NCI-H2171 treated with DMSO at 0.1 percent for 48 hours (cell line): ENCODE measurements around the gene RBCK1.
"Not testable (repeated sequence)": the region's sequence is repeated elsewhere in the genome, so short reads cannot be mapped to it uniquely, and the experiment has no call there.

Source experiments
- DNase-seq: peaks from one replicate; lab custom pipeline; 2025; lab: John Stamatoyannopoulos, UW

RBCK1 gene

DNA sequence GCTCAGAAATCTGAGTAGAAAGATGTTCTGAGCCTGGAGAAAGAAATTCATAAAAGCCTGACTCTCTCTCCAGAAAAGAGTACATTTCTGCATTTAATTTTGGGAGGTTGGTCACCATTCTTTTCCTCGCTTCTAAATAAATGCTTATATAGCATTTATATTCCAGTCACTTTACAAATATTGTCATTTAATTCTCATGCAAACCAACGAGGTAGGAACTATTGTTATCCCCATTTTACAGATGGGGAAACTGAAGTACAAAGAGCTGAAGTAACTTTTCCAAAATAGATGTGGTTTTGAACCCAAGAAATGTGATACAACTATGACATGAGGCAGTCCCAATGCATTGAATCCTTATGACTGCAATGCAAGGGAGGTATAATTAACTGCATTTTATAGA is 32.0 kb upstream of the RBCK1 start:
- DNase-seq = no peak

DNA sequence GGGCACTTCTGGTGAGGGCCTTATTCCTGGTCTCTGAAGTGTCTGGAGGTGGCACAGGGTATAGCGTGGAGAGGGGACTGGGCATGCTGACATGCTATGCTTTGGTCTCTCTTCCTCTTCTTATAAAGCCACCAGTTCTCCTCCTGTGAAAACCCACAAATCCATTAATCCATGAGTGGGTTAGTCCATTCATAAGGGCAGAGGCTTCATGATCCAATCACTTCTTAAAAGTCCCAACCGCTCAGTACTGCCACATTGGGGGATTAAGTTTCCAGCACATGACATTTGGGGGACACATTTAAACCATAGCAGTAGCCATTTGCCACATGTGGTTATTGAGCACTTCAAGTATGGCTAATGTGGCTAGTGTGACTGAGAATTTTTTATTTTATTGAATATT is 31.3 kb upstream of the RBCK1 start:
- no peak for DNase-seq

DNA sequence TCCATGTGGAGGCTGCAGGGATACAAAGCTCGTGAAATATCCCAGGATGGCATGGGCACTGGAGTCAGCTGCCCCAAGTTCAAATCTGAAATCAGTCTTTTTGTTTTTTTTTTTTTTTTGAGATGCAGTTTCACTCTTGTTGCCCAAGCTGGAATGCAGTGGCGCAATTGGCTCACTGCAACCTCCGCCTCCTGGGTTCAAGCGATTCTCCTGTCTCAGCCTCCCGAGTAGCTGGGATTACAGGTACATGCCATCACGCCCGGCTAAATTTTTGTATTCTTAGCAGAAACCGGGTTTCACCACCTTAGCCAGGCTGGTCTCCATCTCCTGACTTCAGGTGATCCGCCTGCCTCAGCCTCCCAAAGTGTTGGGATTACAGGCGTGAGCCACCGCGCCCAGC is 30.5 kb upstream of the RBCK1 start:
- not testable (repeated sequence) for DNase-seq

DNA sequence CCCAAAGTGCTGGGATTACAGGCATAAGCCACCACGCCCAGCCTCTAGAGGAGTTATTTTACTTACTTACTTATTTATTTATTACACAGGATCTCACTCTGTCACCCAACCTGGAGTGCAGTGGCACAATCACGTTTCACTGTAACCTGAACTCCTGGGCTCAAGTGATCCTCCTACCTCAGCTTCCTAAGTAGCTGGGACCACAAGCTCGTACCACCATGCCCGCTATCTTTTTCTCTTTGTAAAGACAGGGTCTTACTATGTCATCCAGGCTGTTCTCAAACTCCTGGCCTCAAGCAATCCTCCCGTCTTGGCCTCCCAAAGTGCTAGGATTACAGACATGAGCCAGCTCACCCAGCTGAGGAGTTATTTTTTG is 29.1 kb upstream of the RBCK1 start:
- DNase-seq = peak; percentile 63

DNA sequence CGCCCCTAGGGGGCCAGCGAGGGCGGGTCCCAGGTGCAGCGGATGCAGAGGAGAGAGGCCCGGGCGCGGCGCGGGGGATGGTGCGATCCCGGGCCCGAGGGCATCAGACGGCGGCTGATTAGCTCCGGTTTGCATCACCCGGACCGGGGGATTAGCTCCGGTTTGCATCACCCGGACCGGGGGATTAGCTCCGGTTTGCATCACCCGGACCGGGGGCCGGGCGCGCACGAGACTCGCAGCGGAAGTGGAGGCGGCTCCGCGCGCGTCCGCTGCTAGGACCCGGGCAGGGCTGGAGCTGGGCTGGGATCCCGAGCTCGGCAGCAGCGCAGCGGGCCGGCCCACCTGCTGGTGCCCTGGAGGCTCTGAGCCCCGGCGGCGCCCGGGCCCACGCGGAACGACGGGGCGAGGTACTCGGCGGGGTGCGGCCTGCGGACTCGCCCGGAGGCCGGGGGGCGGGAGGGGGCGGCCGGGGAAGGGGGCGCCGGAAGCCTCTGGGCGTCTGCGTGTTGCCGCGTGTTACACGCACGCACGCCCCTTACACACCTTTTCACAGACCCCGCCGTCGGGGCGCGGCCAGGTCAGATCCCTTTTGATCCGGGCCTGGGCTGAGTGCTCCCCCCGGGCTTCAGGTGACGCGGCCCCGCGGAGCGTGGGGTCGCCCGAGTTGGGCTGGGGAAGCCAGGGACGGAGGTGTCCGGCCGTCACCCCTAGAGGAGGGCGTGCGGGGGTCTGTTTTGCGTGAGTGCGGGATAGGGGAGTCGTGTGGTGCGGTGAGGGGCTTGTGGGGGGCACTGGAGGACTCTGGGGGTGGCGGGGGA is 27.1 kb upstream of the RBCK1 start:
- peak; percentile 68 for DNase-seq

DNA sequence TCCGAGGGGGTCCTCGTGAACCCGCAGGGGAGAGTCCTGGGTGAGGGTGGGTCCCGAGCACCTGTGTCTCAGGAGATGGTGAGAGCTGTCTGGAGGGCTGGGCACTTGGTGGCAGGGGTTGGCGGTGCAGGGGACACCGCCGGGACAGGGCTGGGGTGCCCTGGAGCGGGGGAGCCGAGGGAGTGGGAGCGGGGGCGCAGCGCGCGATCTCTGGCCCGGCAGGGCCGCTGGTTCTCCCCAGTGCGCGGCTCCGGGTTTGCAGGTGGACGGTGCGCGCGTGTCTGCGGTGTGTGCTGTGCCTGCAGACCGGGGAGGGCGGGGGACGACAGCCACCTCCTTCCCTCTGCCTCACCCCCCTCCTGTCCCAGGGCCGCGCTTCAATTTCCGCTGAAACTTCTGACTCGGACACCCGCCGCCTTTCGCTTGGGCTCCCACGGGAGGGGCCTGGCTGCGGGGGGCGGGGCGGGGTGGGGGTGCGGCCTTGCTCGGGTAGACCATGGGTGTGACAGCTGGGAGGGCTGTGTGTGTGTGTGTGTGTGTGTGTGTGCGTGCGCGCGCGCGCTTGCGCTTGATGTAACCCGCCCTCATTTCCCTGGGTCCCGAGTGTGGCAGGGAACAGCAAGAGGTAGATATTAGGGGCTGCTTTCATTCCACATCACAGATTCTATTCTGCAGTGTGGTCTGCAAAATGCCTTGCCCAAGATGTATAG is 26.4 kb upstream of the RBCK1 start:
- DNase-seq = peak; percentile 85

DNA sequence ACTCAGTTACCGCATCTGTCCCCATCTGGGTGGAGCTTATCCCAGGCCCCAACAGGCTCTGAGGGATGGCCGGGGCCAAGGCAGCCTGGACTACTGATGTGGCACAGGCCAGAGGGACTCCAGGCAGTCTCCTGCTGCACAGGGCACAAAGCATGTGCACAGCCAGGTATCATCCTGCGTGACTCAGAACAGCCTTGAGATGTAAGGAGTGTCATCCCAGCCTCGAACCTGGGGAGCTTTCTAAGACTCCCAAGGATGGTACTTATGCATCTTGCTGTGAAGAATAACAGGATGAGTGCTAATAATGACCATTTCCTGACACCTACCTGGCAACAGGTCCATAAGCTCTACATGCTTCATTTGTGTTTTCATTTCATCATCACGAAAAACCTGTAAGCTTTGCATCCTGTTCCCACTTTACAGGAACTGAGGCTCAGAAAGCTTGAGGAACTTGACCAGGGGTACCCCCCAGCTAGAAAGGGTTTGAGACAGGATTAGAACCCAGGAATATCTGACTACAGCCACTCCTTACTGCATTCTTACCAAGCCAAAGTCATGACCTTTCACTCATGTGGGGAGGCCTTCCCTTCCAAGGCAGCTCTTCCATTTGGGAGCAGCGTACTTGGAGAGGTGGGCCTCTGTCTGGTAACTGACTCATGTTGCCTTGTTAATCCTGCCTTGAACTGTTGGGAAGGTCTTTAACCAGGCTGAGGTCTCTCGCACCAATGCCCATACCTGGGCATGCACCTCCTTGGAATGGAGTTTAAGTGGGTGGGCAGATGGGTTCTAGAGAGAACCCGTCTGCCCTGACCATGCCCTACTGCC is 25.6 kb upstream of the RBCK1 start:
- no peak for DNase-seq

DNA sequence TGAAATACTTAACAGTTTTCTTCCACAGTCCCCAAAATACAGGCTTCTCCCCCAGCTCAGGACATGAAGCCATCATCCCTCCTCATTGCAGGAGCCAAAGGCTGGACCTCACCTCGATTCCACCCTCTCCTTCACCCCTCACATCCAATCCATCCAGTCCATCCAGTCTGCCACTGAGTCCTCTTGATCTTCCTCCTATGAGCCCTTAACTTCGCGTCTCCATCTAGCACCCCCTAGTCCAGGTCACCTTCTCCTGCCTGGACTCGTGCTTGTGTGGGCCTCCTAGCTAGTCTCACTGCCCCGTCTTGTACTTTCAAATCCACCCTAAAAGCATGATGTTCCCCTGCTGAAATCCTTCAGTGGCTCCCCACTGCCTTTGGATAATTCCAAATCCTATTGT is 24.2 kb upstream of the RBCK1 start:
- no peak for DNase-seq

DNA sequence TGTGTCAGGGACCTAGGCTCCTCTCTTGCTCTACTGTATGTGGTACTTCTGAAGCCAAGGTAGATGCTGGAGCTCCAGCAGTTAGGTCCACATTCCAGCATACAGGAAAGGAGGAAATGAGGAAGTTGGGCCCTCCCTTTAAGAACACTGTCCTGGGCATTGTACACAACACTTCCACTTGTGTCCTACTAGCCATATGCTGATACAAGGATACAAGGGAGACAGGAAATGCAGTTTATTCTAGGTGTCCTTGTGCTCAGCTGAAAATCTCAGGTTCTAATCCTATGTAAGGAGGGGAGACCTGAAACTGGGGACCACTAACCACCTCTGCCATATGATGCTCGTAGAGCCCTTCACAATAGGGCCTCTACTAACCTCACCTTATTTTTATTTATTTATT is 23.4 kb upstream of the RBCK1 start:
- DNase-seq = no peak

DNA sequence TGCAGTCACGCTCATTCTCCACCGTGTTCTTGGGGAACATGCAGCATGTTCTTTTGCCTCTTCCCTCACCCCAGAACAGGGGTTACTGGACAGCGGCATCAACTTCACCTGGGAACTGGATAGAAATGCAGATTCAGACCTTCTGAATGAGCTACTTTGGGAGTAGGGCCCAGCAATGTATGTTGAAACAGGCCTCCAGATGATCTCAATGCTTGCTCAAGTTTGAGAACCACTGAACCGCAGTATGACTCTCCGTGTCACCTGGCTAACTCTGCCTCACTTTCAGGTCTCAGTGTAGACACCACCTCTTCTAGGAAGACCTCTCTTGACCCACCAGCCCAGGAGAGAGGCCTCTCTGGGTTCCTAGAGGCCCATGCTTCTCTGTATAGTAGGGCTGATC is 22.7 kb upstream of the RBCK1 start:
- DNase-seq = no peak

DNA sequence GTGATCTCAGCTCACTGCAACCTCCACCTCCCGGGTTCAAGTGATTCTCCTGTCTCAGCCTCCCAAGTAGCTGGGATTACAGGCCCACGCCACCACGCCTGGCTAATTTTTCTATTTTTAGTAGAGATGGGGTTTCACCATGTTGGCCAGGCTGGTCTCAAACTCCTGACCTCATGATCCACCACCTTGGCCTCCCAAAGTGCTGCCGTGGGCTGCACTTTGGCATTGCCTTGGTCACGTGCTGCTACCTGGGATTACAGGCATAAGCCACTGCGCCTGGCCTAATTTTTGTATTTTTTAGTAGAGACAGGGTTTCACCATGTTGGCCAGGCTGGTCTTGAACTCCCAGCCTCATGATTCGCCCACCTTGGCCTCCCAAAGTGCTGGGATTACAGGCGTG is 21.5 kb upstream of the RBCK1 start:
- DNase-seq = not testable (repeated sequence)

DNA sequence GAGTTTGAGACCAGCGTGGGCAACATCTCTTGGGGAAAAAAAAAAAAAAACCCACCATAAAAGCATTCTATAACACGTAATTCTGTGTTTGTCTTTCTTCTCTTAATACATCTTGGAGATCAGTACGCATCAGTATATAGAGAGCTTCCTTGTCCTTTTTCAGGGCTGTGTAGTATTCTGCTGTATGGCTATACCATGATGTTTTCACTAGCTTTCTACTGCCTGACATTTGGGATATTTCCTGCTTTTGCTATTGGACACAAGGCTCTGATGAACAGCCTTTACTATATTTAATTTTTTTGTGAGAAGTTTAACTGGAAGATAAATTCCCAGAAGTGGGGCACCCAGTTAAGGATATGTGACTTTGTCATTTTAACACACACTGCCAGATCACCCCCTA is 20.6 kb upstream of the RBCK1 start:
- DNase-seq = no peak

DNA sequence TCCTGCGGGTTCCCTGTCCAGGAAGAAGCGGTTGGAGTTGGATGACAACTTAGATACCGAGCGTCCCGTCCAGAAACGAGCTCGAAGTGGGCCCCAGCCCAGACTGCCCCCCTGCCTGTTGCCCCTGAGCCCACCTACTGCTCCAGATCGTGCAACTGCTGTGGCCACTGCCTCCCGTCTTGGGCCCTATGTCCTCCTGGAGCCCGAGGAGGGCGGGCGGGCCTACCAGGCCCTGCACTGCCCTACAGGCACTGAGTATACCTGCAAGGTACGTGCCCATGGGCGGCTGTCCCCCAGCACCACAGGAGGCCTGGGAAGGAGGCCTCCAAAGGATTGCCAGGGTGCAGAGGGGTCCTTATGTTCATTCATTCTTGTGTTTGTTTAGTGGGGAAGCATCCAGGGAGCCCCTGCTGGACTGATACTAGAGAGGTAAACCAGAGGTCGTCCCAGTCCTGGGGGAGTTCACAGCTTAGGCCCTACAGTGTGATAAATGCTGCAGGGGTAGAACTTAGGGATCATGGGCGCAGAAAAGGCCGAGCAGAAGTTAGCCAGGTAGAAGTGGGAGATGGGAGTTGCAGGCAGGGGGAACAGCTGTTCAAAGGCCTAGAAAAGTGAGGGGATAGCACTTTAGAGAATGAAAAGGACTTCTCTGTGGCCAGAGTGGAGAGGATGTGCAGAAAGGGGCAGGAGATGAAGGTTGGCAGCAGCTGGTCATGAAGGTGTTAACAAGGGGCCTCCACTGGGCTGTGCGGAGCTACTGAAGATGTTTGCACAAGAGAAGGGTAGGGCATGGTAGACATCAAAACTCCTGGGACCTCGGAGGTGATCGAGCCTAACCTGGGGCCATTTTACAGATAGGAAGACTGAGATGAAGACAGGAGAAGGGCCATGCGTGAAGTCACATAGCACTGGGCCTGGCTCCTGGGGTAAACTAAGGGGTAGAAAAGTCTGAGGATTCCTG is 19.8 kb upstream of the RBCK1 start:
- DNase-seq = no peak

DNA sequence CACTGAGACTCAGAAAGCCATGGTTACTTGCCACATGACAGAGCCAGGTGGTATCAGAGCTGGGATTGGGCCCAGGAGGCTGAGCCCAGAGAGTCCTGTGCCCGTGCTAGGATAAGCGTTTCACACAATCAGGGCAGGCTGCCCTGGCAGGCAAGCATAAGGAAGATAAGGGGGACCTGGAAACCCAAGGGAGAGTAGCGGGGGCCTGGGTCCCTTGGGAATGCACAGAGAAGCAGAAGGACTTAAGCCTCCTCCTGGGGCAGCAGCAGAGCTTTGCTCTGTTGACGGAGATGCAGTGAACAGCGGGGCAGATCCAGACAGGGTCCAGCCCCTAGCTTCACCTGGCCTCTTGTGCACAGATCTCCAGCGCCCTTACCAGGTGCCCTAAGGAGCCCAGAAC is 18.9 kb upstream of the RBCK1 start:
- DNase-seq = peak; percentile 32

DNA sequence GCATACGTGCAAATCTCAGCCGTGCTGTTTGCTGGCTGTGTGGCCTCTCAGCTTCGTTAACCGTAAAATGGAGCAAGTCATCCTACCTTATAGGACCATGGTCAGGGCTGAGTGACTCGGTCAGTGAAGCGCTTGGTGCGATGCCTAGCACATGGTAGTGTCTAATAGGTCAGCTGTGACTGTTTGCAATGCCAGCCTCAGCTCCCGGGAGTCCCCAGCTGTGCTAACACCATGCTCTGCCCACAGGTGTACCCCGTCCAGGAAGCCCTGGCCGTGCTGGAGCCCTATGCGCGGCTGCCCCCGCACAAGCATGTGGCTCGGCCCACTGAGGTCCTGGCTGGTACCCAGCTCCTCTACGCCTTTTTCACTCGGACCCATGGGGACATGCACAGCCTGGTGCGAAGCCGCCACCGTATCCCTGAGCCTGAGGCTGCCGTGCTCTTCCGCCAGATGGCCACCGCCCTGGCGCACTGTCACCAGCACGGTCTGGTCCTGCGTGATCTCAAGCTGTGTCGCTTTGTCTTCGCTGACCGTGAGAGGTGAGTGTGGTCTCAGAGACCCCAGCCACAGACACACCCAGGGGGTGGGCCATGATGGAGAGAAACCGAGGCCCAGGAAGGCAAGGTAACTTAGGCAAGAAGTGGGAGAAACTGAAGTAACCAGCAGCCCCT is 16.9 kb upstream of the RBCK1 start:
- DNase-seq = no peak

DNA sequence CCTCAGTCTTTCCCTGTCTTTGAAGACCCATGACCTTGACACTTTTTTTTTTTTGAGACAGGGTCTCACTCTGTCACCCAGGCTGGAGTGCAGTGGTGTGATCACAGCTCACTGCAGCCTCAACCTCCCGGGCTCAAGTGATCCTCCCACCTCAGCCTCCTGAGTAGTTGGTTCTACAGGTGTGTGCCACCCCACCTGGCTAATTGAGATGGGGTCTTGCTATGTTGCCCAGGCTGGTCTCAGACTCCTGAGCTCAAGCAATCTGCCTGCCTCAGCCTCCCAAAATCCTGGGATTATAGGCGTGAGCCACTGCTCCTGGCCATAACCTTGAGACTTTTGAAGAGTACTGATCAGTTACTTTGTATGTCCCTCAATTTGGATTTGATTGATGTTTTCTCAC is 14.8 kb upstream of the RBCK1 start:
- DNase-seq = not testable (repeated sequence)

DNA sequence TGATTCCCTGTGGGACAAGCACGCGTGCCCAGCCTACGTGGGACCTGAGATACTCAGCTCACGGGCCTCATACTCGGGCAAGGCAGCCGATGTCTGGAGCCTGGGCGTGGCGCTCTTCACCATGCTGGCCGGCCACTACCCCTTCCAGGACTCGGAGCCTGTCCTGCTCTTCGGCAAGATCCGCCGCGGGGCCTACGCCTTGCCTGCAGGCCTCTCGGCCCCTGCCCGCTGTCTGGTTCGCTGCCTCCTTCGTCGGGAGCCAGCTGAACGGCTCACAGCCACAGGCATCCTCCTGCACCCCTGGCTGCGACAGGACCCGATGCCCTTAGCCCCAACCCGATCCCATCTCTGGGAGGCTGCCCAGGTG is 11.9 kb upstream of the RBCK1 start:
- no peak for DNase-seq

DNA sequence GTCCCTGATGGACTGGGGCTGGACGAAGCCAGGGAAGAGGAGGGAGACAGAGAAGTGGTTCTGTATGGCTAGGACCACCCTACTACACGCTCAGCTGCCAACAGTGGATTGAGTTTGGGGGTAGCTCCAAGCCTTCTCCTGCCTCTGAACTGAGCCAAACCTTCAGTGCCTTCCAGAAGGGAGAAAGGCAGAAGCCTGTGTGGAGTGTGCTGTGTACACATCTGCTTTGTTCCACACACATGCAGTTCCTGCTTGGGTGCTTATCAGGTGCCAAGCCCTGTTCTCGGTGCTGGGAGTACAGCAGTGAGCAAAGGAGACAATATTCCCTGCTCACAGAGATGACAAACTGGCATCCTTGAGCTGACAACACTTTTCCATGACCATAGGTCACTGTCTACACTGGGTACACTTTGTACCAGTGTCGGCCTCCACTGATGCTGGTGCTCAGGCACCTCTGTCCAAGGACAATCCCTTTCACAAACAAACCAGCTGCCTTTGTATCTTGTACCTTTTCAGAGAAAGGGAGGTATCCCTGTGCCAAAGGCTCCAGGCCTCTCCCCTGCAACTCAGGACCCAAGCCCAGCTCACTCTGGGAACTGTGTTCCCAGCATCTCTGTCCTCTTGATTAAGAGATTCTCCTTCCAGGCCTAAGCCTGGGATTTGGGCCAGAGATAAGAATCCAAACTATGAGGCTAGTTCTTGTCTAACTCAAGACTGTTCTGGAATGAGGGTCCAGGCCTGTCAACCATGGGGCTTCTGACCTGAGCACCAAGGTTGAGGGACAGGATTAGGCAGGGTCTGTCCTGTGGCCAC is 11.3 kb upstream of the RBCK1 start:
- no peak for DNase-seq

DNA sequence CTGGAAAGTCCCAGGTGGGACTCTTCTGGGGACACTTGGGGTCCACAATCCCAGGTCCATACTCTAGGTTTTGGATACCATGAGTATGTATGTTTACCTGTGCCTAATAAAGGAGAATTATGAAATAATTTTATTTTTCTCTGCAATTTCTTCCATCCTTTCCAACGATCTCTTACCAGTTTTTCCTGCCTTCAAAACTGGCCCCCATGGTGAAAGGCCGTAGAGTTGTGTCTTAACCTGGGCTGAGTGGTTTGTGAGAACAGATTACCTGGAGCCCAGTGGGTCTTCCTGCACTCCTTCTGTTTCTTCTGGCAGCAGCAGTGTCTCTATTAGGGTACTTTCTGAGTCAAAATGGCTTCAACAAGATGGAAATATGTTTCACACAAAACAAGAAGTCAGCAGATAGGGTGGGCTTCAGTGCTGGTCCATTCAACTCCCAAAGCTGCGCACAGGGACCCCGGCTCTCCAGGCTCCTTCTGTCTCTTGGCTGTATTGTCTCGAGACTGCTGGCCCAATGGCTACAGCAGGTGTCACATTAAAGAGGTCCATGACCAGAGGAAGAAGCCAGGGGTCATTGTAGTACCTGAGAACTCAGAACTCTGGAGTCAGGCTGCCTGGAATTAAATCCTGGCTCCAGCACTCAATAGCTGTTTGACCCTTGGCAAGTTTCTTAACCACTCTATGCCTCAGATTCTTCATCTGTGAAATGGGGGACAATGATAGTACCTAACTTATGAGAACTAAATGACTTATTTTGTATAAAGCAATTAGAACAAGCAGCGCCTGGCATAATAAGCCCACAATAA is 10.5 kb upstream of the RBCK1 start:
- no peak for DNase-seq
